Measurements from ENCODE around the gene NACC2. TPM values are rescaled to one million over a fixed set of nuclear protein-coding genes. Genes with fewer than 3 reads are reported as not detected.

The NACC2 gene, protein sequence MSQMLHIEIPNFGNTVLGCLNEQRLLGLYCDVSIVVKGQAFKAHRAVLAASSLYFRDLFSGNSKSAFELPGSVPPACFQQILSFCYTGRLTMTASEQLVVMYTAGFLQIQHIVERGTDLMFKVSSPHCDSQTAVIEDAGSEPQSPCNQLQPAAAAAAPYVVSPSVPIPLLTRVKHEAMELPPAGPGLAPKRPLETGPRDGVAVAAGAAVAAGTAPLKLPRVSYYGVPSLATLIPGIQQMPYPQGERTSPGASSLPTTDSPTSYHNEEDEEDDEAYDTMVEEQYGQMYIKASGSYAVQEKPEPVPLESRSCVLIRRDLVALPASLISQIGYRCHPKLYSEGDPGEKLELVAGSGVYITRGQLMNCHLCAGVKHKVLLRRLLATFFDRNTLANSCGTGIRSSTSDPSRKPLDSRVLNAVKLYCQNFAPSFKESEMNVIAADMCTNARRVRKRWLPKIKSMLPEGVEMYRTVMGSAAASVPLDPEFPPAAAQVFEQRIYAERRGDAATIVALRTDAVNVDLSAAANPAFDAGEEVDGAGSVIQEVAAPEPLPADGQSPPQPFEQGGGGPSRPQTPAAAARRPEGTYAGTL
- total RNA-seq, result 1 to 10 TPM; 6.0 to 6.2 TPM

DNA sequence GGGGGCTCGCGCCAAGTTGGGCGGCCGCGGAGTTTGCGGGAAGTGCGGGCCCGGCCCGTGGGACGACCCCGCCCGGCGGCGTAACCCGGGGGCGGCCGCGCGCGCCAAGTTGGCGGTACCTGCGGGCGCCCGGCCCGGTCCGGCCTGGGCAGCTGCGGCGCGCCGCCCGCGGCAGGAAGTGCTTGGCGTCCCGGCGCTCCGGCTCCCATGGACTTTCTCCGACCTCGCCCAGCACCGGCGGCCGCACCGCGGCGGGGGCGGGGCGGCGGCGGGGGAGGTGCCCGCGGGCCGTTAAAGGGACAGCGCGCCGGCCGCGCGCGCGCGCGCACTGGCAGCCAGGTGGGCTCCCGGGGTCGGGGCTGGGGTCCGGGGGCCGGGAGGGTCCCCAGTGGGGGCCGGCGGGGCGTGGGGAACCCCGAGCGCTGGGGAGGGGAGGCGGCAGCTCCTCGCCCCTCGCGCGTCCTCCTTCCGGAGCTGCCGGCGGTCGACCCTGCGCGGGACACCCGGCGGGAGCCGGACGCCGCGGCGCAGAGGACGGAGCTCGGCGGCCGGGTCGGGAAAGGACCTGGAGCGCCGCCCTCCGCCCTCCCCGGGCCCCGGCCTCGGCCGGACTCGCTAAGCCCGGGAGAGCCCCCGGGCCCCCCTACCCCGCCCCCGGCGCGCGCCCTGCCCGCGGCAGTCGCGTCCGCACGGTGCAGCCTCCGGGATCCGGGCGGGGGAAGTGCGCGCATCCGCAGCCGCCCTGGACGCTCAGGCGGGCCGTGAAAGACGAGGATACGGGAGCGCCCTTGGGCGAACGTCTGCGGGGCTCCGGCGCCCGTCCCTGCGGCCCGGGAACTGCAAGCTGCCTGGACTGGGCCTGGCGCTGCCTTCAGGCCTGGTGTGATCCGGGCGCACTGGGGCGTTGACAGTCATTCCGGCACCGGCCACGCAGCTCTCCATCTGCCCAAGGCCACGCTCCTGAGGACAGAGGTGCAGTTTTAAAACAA, at the start of gene NACC2:
Gene NACC2 (minus strand): TSS at position 220 of the 989 bp plus-strand sequence. CDS start 44,768 bp downstream, outside the sequence.
- Mint-ChIP-seq H3K27ac (peak within 1 kb of the TSS; percentile 46), H3K9me3 (no peaks in the 10 kb centered on the region), H3K4me1 (ENCODE audit: low read depth) (peaks cover 11% of the 10 kb centered on the region), H3K27me3 (no peaks in the 10 kb centered on the region), H3K36me3 (ENCODE audit: low read depth) (no peaks in the 10 kb centered on the region), H3K4me3 (peak within 1 kb of the TSS; percentile 71)
- TF ChIP-seq, protein P1, sequence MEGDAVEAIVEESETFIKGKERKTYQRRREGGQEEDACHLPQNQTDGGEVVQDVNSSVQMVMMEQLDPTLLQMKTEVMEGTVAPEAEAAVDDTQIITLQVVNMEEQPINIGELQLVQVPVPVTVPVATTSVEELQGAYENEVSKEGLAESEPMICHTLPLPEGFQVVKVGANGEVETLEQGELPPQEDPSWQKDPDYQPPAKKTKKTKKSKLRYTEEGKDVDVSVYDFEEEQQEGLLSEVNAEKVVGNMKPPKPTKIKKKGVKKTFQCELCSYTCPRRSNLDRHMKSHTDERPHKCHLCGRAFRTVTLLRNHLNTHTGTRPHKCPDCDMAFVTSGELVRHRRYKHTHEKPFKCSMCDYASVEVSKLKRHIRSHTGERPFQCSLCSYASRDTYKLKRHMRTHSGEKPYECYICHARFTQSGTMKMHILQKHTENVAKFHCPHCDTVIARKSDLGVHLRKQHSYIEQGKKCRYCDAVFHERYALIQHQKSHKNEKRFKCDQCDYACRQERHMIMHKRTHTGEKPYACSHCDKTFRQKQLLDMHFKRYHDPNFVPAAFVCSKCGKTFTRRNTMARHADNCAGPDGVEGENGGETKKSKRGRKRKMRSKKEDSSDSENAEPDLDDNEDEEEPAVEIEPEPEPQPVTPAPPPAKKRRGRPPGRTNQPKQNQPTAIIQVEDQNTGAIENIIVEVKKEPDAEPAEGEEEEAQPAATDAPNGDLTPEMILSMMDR (IDR thresholded peaks at IDR 0.05), result no peak
- CTCF ChIA-PET, result interaction anchor here (0.7 to 3.6 kb wide), 5 partner anchors 11 to 44 kb away, joined by 3 to 21 read pairs (median 7); no protein-coding TSS in a partner anchor
- POLR2A ChIA-PET, result interaction anchor here (1.0 to 5.8 kb wide), 5 partner anchors 12 to 29 kb away, joined by 3 to 51 read pairs (median 7); partner anchors contain the start of gene TMEM250
- intact Hi-C loops (cut with micrococcal nuclease), result no loop called here
- peak; percentile 32 for DNase-seq
- ATAC-seq, result peak; percentile 37

DNA sequence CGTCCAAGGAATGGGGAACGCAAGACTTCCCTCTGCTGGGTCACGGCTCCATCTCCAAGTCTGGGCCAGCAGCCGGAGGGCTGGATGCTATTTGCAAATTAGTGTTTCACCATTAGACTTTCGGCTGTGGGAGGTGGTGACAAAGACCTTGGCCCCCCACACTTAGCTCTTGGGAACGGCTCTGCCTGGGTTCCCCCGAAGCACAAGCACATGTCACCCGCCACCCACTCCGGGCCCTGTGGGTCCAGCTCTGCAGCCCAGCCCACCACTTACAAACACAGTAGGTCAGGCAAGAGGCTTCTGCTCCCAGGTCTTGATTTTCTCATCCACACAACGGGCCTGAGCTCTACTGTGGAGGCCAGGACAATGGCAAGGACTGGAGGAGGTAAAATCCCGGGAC, 49.4 kb upstream of the NACC2 start:
- no peak overlapping the region for H3K27ac Mint-ChIP-seq

GRCh38 chr9:136143215-136144001, 48.3 kb upstream of the NACC2 start:
- CTCF ChIA-PET, result no interaction called here
- H3K4me3 Mint-ChIP-seq, result no peak overlapping the region
- POLR2A ChIA-PET, result no interaction called here
- H3K27me3 Mint-ChIP-seq, result peaks cover 10% of the 10 kb centered on the region
- no peak overlapping the region for H3K27ac Mint-ChIP-seq
- ATAC-seq (no peak), DNase-seq (peak; percentile 37)
- intact Hi-C loops (cut with micrococcal nuclease), result no loop called here
- H3K4me1 Mint-ChIP-seq (ENCODE audit: low read depth), result no peaks in the 10 kb centered on the region
- no peaks in the 10 kb centered on the region for H3K36me3 Mint-ChIP-seq (ENCODE audit: low read depth)
- TF ChIP-seq, protein P1 (IDR thresholded peaks at IDR 0.05), result no peak
- H3K9me3 Mint-ChIP-seq, result no peaks in the 10 kb centered on the region

More for the DNA sequence above, 49.4 kb upstream of the NACC2 start:
- ATAC-seq, result no peak
- H3K4me1 Mint-ChIP-seq (ENCODE audit: low read depth), result no peaks in the 10 kb centered on the region
- H3K9me3 Mint-ChIP-seq, result no peaks in the 10 kb centered on the region
- TF ChIP-seq, protein P1 (IDR thresholded peaks at IDR 0.05), result no peak
- intact Hi-C loops (cut with micrococcal nuclease), result no loop called here
- no peaks in the 10 kb centered on the region for H3K36me3 Mint-ChIP-seq (ENCODE audit: low read depth)
- H3K27me3 Mint-ChIP-seq, result peaks cover 7% of the 10 kb centered on the region
- H3K4me3 Mint-ChIP-seq, result no peak overlapping the region
- CTCF ChIA-PET, result no interaction called here
- POLR2A ChIA-PET, result no interaction called here
- no peak for DNase-seq

DNA sequence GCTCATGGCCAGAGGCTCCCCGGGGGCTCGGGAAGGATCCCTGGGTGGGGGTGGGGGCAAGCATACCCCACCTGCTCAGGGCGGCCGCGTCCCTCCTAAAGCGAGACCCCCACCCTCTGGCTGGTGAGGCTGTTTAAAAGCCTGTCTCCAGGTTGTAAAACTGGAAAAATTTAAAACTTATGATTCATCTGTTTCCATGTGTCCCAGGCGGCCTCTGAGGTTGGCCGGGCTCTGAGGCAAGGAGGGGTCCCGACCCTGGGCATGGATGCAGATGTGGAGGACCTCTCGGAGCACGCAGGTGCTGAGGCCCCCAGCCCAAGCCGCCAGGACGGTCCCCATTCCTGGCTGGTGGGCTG, 47.7 kb upstream of the NACC2 start:
- peaks cover 10% of the 10 kb centered on the region for H3K27me3 Mint-ChIP-seq
- no peaks in the 10 kb centered on the region for H3K36me3 Mint-ChIP-seq (ENCODE audit: low read depth)
- ATAC-seq (no peak), DNase-seq (no peak)
- POLR2A ChIA-PET, result no interaction called here
- H3K27ac Mint-ChIP-seq, result no peak overlapping the region
- no peaks in the 10 kb centered on the region for H3K4me1 Mint-ChIP-seq (ENCODE audit: low read depth)
- H3K9me3 Mint-ChIP-seq, result no peaks in the 10 kb centered on the region
- CTCF ChIA-PET, result no interaction called here
- intact Hi-C loops (cut with micrococcal nuclease), result no loop called here
- TF ChIP-seq, protein P1 (IDR thresholded peaks at IDR 0.05), result no peak
- H3K4me3 Mint-ChIP-seq, result no peak overlapping the region

Data from activated CD8-positive, alpha-beta T cell treated with anti-CD3 and anti-CD28 coated beads for 36 hours (primary cell).